Stomach (tissue), 9 donors: ENCODE results near the gene STYX. TPM values are rescaled to one million over a fixed set of nuclear protein-coding genes. Genes with fewer than 3 reads are reported as not detected.
"Not testable (repeated sequence)": the region's sequence is repeated elsewhere in the genome, so short reads cannot be mapped to it uniquely, and the experiment has no call there.

Source experiments
- DNase-seq, 2 donors: peaks; one replicate each; pipeline versions ENCODE4 v3.0.0 to v3.0.0-alpha.2; 2013 to 2019
- H3K27ac ChIP-seq, 5 donors: fragments of 200-600 bp in 4 of 5; sonication (generic) in 4 of 5; one replicate each; pipeline ENCODE4 v1.5.1; 2013 to 2019; ENCODE audit warnings: mild to moderate bottlenecking in 1 of 5, moderate library complexity in 1 of 5
- H3K27me3 ChIP-seq, 3 donors: fragments of 200-600 bp; sonication (generic); one replicate each; pipeline ENCODE4 v1.5.1; 2017 to 2019; ENCODE audit warnings: mixed run types in 1 of 3
- H3K36me3 ChIP-seq, 4 donors: fragments of 200-600 bp; sonication (generic); 1 replicate in 3 of 4; 2 replicates in 1 of 4; pipeline ENCODE4 v1.5.1; 2016 to 2019
- H3K4me1 ChIP-seq, 4 donors: fragments of 200-600 bp; sonication (generic); one replicate each; pipeline ENCODE4 v1.5.1; 2016 to 2019
- H3K4me3 ChIP-seq, 4 donors: fragments of 200-600 bp; sonication (generic) in 3 of 4; one replicate each; pipeline ENCODE4 v1.5.1; 2016 to 2019; ENCODE audit warnings: mild to moderate bottlenecking in 1 of 4
- H3K9me3 ChIP-seq, 4 donors: fragments of 200-600 bp; sonication (generic); one replicate each; pipeline ENCODE4 v1.5.1; 2016 to 2019
- EP300 ChIP-seq: sonication (generic); formaldehyde crosslinking; IDR thresholded peaks from one replicate; pipeline ENCODE4 v1.6.1; 2017; ENCODE audit warnings: antibody characterized with exemption
- POLR2A ChIP-seq, 4 donors: fragments of 450-650 bp; IDR thresholded peaks; one replicate each; pipeline ENCODE4 v1.6.1; 2016; ENCODE audit warnings: antibody characterized with exemption in 4 of 4, control low read depth in 2 of 4, mild to moderate bottlenecking in 1 of 4, moderate library complexity in 1 of 4
- POLR2AphosphoS5 ChIP-seq, 3 donors: sonication (generic); formaldehyde crosslinking; IDR thresholded peaks; one replicate each; pipeline ENCODE4 v1.6.1; 2016; ENCODE audit warnings: antibody characterized with exemption in 3 of 3
- WGBS, 5 donors: extraction: QIAGEN DNeasy Blood & Tissue Kit in 3 of 5; methylation state at CpG; one replicate each; pipeline versions ENCODE4 v1.1.5 to v1.1.7; 2013 to 2018; 5-methylcytosine and 5-hydroxymethylcytosine counted together
- intact Hi-C: fragments of 100-400 bp; cut with DNase I; formaldehyde crosslinking; loops from one replicate; pipeline ENCODE4 v1.15.1; 2023; ENCODE audit warnings: low total_unique reads
- polyA plus RNA-seq, 3 donors: library from polyadenylated mRNA; stranded (reverse); fragments of 200-250 nt; gene quantifications; one replicate each; pipeline ENCODE4 v1.2.3, GENCODE V29; 2013
- total RNA-seq, 5 donors: library from RNA; depleted of rRNA; stranded (reverse); fragments of >200 nt; gene quantifications; one replicate each; pipeline versions ENCODE4 v1.1.0 to v1.2.3, GENCODE V29; 2014 to 2016
- TF ChIP-seq, protein P1 (sequence below), 7 experiments: fragments of 450-650 bp in 4 of 7; fragments of 200-600 bp in 3 of 7; sonication (generic) in 3 of 7; IDR thresholded peaks; one replicate each; pipeline ENCODE4 v1.5.1; 2016 to 2019; ENCODE audit warnings: antibody characterized with exemption in 7 of 7, control low read depth in 2 of 7, mild to moderate bottlenecking in 1 of 7
- donor health status: healthy with polysubstance abuse.
- donor health status: Bipolar disorder and iron deficiency.
- donor health status: healthy.

STYX gene
- total and polyA plus RNA-seq, 8 donors, result 4.8 to 23.3 (median 10.0) TPM

GRCh38 chr14:52711666-52712065 is 18.3 kb upstream of the STYX start:
- intact Hi-C loops, result no loop called here
- H3K36me3 ChIP-seq, result peaks cover 53 to 82% (median 81%) of the 10 kb centered on the region in 4 donors
- no peak overlapping the region for H3K4me3 ChIP-seq

DNA sequence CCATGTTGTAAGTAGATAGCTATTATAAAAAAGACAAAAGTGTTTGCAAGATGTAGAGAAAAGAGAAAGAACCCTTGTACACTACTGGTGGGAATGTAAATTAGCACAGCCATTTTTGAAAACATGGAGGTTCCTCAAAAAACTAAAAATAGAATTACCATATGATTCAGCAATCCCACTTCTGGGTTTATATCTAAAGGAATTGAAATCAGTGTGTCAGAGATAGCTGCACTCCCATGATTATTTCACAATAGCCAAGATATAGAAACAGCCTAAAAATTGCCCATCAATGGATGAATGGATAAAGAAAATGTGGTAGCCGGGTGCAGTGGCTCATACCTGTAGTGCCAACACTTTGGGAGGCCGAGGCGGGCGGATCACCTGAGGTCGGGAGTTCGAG is 13.8 kb upstream of the STYX start:
- H3K9me3 ChIP-seq, result no peaks in the 10 kb centered on the region
- TF ChIP-seq EP300 (no peak), POLR2AphosphoS5 (IDR thresholded peaks at IDR 0.05) (no peak)
- H3K4me1 ChIP-seq, result peaks cover 0 to 18% (median 4%) of the 10 kb centered on the region in 4 donors
- H3K36me3 ChIP-seq, result peaks cover 75 to 100% (median 98%) of the 10 kb centered on the region in 4 donors
- intact Hi-C loops, result no loop called here
- WGBS, 5 donors, result 95 to 100% (median 95%) methylated on average over 3 to 6 of the region's 6 CpGs
- H3K27ac ChIP-seq, result no peak overlapping the region
- no peak for DNase-seq
- no peaks in the 10 kb centered on the region for H3K27me3 ChIP-seq
- H3K4me3 ChIP-seq, result no peak overlapping the region

More at GRCh38 chr14:52711666-52712065, 18.3 kb upstream of the STYX start:
- H3K27ac ChIP-seq, result no peak overlapping the region
- no peak for DNase-seq
- WGBS, 5 donors, result 12 to 41% (median 24%) methylated on average over 1 of the region's 1 CpG
- peaks cover 10 to 51% (median 29%) of the 10 kb centered on the region in 4 donors for H3K4me1 ChIP-seq
- no peak for TF ChIP-seq EP300
- TF ChIP-seq, protein P1, sequence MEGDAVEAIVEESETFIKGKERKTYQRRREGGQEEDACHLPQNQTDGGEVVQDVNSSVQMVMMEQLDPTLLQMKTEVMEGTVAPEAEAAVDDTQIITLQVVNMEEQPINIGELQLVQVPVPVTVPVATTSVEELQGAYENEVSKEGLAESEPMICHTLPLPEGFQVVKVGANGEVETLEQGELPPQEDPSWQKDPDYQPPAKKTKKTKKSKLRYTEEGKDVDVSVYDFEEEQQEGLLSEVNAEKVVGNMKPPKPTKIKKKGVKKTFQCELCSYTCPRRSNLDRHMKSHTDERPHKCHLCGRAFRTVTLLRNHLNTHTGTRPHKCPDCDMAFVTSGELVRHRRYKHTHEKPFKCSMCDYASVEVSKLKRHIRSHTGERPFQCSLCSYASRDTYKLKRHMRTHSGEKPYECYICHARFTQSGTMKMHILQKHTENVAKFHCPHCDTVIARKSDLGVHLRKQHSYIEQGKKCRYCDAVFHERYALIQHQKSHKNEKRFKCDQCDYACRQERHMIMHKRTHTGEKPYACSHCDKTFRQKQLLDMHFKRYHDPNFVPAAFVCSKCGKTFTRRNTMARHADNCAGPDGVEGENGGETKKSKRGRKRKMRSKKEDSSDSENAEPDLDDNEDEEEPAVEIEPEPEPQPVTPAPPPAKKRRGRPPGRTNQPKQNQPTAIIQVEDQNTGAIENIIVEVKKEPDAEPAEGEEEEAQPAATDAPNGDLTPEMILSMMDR (IDR thresholded peaks at IDR 0.05), result no peak
- TF ChIP-seq POLR2AphosphoS5 (IDR thresholded peaks at IDR 0.05), result no peak
- TF ChIP-seq POLR2A (IDR thresholded peaks at IDR 0.05), result no peak
- no peaks in the 10 kb centered on the region for H3K9me3 ChIP-seq
- H3K27me3 ChIP-seq, result no peaks in the 10 kb centered on the region

- DNase-seq, result no peak
- Histone ChIP-seq H3K4me1 (peaks cover 0 to 14% (median 2%) of the 10 kb centered on the region in 4 donors), H3K36me3 (peaks cover 67 to 99% (median 98%) of the 10 kb centered on the region in 4 donors), H3K27ac (no peak overlapping the region), H3K4me3 (no peak overlapping the region), H3K27me3 (no peaks in the 10 kb centered on the region), H3K9me3 (no peaks in the 10 kb centered on the region)
- WGBS, 5 donors, result 91 to 98% (median 95%) methylated on average over 4 of the region's 4 CpGs
- intact Hi-C loops, result no loop called here
- TF ChIP-seq POLR2A (IDR thresholded peaks at IDR 0.05) (no peak), EP300 (no peak), POLR2AphosphoS5 (IDR thresholded peaks at IDR 0.05) (no peak)
- TF ChIP-seq, protein P1 (IDR thresholded peaks at IDR 0.05), result no peak
Observed at GRCh38 chr14:52723514-52724359, 6.2 kb upstream of the STYX start.

DNA sequence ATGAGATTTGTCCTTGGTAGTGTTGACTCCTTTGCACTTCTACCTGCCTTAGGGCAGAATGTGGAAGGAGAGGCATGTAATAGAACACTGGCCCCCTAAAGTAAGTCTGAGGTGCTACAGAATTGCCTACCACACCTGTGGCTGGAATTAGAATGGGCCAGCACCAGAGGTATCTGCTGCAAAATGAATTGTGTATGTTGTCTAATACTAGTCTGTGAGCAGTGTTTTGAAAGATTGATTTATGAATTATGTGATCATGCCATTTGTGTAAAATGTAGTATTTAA is 5.7 kb upstream of the STYX start:
- Histone ChIP-seq H3K9me3 (no peaks in the 10 kb centered on the region), H3K27ac (no peak overlapping the region), H3K36me3 (peaks cover 63 to 97% (median 94%) of the 10 kb centered on the region in 4 donors), H3K4me3 (no peak overlapping the region), H3K27me3 (no peaks in the 10 kb centered on the region), H3K4me1 (peaks cover 0 to 15% (median 2%) of the 10 kb centered on the region in 4 donors)
- no peak for DNase-seq
- no peak for TF ChIP-seq EP300
- TF ChIP-seq POLR2AphosphoS5 (IDR thresholded peaks at IDR 0.05), result no peak
- no peak for TF ChIP-seq POLR2A (IDR thresholded peaks at IDR 0.05)
- TF ChIP-seq, protein P1 (IDR thresholded peaks at IDR 0.05), result no peak
- intact Hi-C loops, result no loop called here

GRCh38 chr14:52727509-52727908 is 2.5 kb upstream of the STYX start:
- WGBS, 5 donors, result 94 to 97% (median 95%) methylated on average over 2 of the region's 2 CpGs

GRCh38 chr14:52729035-52729434 is 931 bp upstream of the STYX start:
- H3K27me3 ChIP-seq, DNase-seq, H3K4me3 ChIP-seq, intact Hi-C loops, H3K9me3 ChIP-seq: not testable (repeated sequence)
- 91 to 95% (median 94%) methylated on average over 15 of the region's 15 CpGs for WGBS, 5 donors
- Histone ChIP-seq H3K27ac (peak overlapping the region in 4 of 5 donors; percentile 39 to 93 (median 92)), H3K4me1 (peaks cover 7 to 37% (median 17%) of the 10 kb centered on the region in 4 donors), H3K36me3 (peaks cover 32 to 64% (median 54%) of the 10 kb centered on the region in 4 donors)

More at GRCh38 chr14:52727509-52727908, 2.5 kb upstream of the STYX start:
- Histone ChIP-seq H3K36me3 (peaks cover 41 to 67% (median 63%) of the 10 kb centered on the region in 4 donors), H3K4me1 (peaks cover 7 to 36% (median 15%) of the 10 kb centered on the region in 4 donors)
- H3K9me3 ChIP-seq, H3K27me3 ChIP-seq, H3K4me3 ChIP-seq, H3K27ac ChIP-seq, intact Hi-C loops, DNase-seq: not testable (repeated sequence)
